Epithelial cell of esophagus (primary cell): Measurements from ENCODE around the gene INHA.
A peak's percentile ranks its signal among the peaks of the same experiment; 100 is the strongest.

ENCODE experiments used
- DNase-seq: peaks from one replicate; pipeline ENCODE4 v3.0.0; 2010; ENCODE audit warnings: low read depth
- H3K4me3 ChIP-seq: 2 replicates; pipeline ENCODE4 v1.5.1; 2011; ENCODE audit warnings: mild to moderate bottlenecking, low read length, control low read depth
- CTCF ChIP-seq: IDR thresholded peaks from 2 replicates; pipeline ENCODE4 v1.5.1; 2011; ENCODE audit warnings: low read depth, mild to moderate bottlenecking, low read length, control low read depth, inconsistent platforms; ENCODE audit not compliant: insufficient read depth; ENCODE audit errors: missing control alignments

Gene INHA

GRCh38 chr2:219593154-219593553, 21.0 kb downstream of the INHA start:
- no peak overlapping the region for H3K4me3 ChIP-seq
- TF ChIP-seq CTCF, result no peak
- DNase-seq, result no peak

GRCh38 chr2:219595256-219595655, 23.1 kb downstream of the INHA start:
- TF ChIP-seq CTCF, result no peak
- H3K4me3 ChIP-seq, result no peak overlapping the region
- DNase-seq, result no peak

- DNase-seq, result no peak
- no peak for TF ChIP-seq CTCF
- peak overlapping the region; percentile 77 for H3K4me3 ChIP-seq
These were observed 24.9 kb downstream of the INHA start for GRCh38 chr2:219596954-219597551.

- TF ChIP-seq CTCF, result no peak
- peak; percentile 97 for DNase-seq
- H3K4me3 ChIP-seq, result peak within 1 kb of the TSS; percentile 77
These were observed 25.6 kb downstream of the INHA start, which contains the start of gene STK11IP for GRCh38 chr2:219597552-219598307. Gene STK11IP (plus strand): TSS chr2:219597857. CDS start chr2:219598120, 263 bp downstream.

GRCh38 chr2:219598308-219599078, 26.4 kb downstream of the INHA start:
- H3K4me3 ChIP-seq, result peak overlapping the region; percentile 77

GRCh38 chr2:219603771-219604170, 31.7 kb downstream of the INHA start:
- DNase-seq, result no peak
- H3K4me3 ChIP-seq, result no peak overlapping the region
- TF ChIP-seq CTCF, result no peak

More at GRCh38 chr2:219598308-219599078, 26.4 kb downstream of the INHA start:
- DNase-seq, result no peak
- no peak for TF ChIP-seq CTCF
